MM.1S (cell line): ENCODE measurements around the gene STX8.

Experiments
- DNase-seq: peaks from one replicate; pipeline ENCODE4 v3.0.0-alpha.2; 2015
- H2AFZ ChIP-seq: fragments of 300-600 bp; sonication (generic); 2 replicates; pipeline ENCODE4 v1.6.0; 2016; ENCODE audit warnings: antibody characterized with exemption, low read length
- H3F3A ChIP-seq: fragments of 300-600 bp; sonication (generic); 2 replicates; pipeline ENCODE4 v1.6.1; 2016; ENCODE audit warnings: mild to moderate bottlenecking, antibody characterized with exemption, low read length, moderate library complexity, mixed read lengths; ENCODE audit not compliant: insufficient read depth
- H3K27ac ChIP-seq: fragments of 300-600 bp; sonication (generic); 2 replicates; pipeline ENCODE4 v1.5.1; 2016; ENCODE audit warnings: mild to moderate bottlenecking, low read length
- H3K27me3 ChIP-seq: fragments of 300-600 bp; sonication (generic); replicated peaks from 2 replicates; pipeline ENCODE4 v1.6.0; 2016; ENCODE audit warnings: low read length; ENCODE audit not compliant: insufficient read depth
- H3K36me3 ChIP-seq: fragments of 300-600 bp; sonication (generic); replicated peaks from 2 replicates; pipeline ENCODE4 v1.6.1; 2016; ENCODE audit warnings: mild to moderate bottlenecking, low read length, mixed read lengths; ENCODE audit not compliant: insufficient read depth
- H3K4me1 ChIP-seq: fragments of 300-600 bp; sonication (generic); 2 replicates; pipeline ENCODE4 v1.6.1; 2016; ENCODE audit warnings: low read length, mixed read lengths
- H3K4me2 ChIP-seq: fragments of 300-600 bp; sonication (generic); 2 replicates; pipeline ENCODE4 v1.6.0; 2016; ENCODE audit warnings: low read depth, low read length
- H3K4me3 ChIP-seq: fragments of 300-600 bp; sonication (generic); 2 replicates; pipeline ENCODE4 v1.5.1; 2016; ENCODE audit warnings: low read length, mixed read lengths
- H3K79me2 ChIP-seq: fragments of 300-600 bp; sonication (generic); 2 replicates; pipeline ENCODE4 v1.6.1; 2016; ENCODE audit warnings: mixed run types, low read length, mixed read lengths
- H3K9ac ChIP-seq: fragments of 300-600 bp; sonication (generic); 2 replicates; pipeline ENCODE4 v1.6.1; 2016; ENCODE audit warnings: low read length, mixed read lengths
- H3K9me2 ChIP-seq: fragments of 300-600 bp; sonication (generic); replicated peaks from 2 replicates; pipeline ENCODE4 v1.6.1; 2016; ENCODE audit warnings: mild to moderate bottlenecking, low read length, mixed read lengths; ENCODE audit not compliant: insufficient read depth
- H3K9me3 ChIP-seq: fragments of 300-600 bp; sonication (generic); replicated peaks from 2 replicates; pipeline ENCODE4 v1.6.1; 2016; ENCODE audit warnings: mild to moderate bottlenecking, low read length, mixed read lengths; ENCODE audit not compliant: insufficient read depth
- H4K20me1 ChIP-seq: fragments of 300-600 bp; sonication (generic); 2 replicates; pipeline ENCODE4 v1.6.1; 2016; ENCODE audit warnings: mild to moderate bottlenecking, low read length, moderate library complexity, mixed read lengths; ENCODE audit not compliant: insufficient read depth
- EZH2 ChIP-seq: fragments of 300-600 bp; sonication (generic); optimal IDR thresholded peaks from 2 replicates; pipeline ENCODE3; 2017; ENCODE audit warnings: low read depth, mild to moderate bottlenecking, antibody characterized with exemption, low read length, mixed read lengths
- EZH2phosphoT487 ChIP-seq: fragments of 300-600 bp; sonication (generic); IDR thresholded peaks from 2 replicates; pipeline ENCODE4 v1.6.1; 2018; ENCODE audit warnings: antibody characterized with exemption, low read length
- TF ChIP-seq, protein P1 (sequence below): fragments of 300-600 bp; sonication (generic); IDR thresholded peaks from 2 replicates; pipeline ENCODE4 v1.5.1; 2016; ENCODE audit warnings: antibody characterized with exemption, low read length, mixed read lengths

The STX8 gene

DNA sequence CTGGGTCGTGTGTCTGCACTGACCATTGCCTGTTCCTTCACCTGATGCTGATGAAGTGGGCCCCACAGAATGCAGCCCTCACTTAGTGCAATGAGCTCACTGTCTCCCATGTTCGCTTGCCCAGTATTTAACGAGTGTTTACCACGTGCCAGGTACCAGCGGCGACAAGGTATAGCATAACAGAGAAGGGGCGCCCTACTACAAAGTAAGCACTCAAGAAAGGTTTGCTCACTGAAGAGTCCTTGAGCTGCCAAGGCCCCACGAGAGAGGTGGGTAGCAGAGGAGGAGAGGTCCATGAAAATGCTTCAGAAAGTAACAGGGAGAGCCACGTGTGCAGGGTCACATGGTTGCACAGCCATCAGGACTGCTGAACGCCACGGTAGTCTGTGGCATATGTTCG, 324.3 kb downstream of the STX8 start:
- Histone ChIP-seq H3K4me3 (no peak overlapping the region), H3K4me1 (no peaks in the 10 kb centered on the region), H3K27me3 (no peaks in the 10 kb centered on the region), H3K79me2 (no peaks in the 10 kb centered on the region), H2AFZ (no peak overlapping the region), H3K9ac (no peak overlapping the region), H3F3A (no peaks in the 10 kb centered on the region), H4K20me1 (no peaks in the 10 kb centered on the region), H3K9me3 (no peaks in the 10 kb centered on the region), H3K36me3 (no peaks in the 10 kb centered on the region), H3K4me2 (no peak overlapping the region), H3K9me2 (no peaks in the 10 kb centered on the region), H3K27ac (no peak overlapping the region)
- TF ChIP-seq EZH2 (no peak), EZH2phosphoT487 (no peak)
- TF ChIP-seq, protein P1, sequence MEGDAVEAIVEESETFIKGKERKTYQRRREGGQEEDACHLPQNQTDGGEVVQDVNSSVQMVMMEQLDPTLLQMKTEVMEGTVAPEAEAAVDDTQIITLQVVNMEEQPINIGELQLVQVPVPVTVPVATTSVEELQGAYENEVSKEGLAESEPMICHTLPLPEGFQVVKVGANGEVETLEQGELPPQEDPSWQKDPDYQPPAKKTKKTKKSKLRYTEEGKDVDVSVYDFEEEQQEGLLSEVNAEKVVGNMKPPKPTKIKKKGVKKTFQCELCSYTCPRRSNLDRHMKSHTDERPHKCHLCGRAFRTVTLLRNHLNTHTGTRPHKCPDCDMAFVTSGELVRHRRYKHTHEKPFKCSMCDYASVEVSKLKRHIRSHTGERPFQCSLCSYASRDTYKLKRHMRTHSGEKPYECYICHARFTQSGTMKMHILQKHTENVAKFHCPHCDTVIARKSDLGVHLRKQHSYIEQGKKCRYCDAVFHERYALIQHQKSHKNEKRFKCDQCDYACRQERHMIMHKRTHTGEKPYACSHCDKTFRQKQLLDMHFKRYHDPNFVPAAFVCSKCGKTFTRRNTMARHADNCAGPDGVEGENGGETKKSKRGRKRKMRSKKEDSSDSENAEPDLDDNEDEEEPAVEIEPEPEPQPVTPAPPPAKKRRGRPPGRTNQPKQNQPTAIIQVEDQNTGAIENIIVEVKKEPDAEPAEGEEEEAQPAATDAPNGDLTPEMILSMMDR: no peak
- DNase-seq: no peak

DNA sequence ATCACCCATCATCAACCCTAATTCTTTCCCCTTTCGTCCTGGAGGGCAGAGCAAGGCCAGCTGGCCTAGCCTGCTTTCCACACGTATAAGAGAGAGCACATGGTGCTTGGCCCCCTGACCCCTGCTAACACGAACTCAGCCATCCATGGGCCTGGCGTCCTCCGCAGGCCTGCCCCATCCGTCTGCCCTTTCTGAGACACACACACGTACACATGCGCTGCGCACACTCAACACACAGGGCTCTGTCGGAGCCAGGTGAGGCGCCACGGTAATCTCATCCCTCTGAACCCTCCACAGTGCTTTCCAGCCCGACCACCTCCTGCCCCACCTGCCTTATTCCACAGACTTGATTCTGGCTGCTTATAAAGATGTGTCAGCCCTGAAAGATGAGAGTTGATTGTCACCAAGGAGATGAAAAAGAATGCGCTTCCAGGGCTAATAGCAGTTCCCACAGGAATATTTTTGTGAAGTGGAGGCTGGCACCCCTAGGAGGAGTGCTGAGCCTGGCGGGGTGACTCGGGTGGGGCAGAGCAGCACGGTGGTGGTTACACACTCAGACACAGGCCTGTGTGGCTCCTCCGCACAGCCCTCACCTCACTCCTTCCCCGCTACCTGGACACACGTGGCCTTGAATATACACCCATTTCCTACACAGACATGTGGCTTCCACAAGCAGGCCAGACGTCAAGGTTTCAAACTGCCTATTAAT, 326.2 kb downstream of the STX8 start:
- Histone ChIP-seq H3K27ac (no peak overlapping the region), H2AFZ (no peak overlapping the region), H3K27me3 (no peaks in the 10 kb centered on the region), H3K4me3 (no peak overlapping the region), H3K4me2 (no peak overlapping the region), H3F3A (no peaks in the 10 kb centered on the region), H3K36me3 (no peaks in the 10 kb centered on the region), H3K9me3 (no peaks in the 10 kb centered on the region), H3K79me2 (no peaks in the 10 kb centered on the region), H3K9ac (no peak overlapping the region), H3K9me2 (no peaks in the 10 kb centered on the region), H3K4me1 (no peaks in the 10 kb centered on the region), H4K20me1 (no peaks in the 10 kb centered on the region)
- no peak for TF ChIP-seq EZH2
- TF ChIP-seq, protein P1: no peak
- TF ChIP-seq EZH2phosphoT487: no peak
- DNase-seq: no peak

DNA sequence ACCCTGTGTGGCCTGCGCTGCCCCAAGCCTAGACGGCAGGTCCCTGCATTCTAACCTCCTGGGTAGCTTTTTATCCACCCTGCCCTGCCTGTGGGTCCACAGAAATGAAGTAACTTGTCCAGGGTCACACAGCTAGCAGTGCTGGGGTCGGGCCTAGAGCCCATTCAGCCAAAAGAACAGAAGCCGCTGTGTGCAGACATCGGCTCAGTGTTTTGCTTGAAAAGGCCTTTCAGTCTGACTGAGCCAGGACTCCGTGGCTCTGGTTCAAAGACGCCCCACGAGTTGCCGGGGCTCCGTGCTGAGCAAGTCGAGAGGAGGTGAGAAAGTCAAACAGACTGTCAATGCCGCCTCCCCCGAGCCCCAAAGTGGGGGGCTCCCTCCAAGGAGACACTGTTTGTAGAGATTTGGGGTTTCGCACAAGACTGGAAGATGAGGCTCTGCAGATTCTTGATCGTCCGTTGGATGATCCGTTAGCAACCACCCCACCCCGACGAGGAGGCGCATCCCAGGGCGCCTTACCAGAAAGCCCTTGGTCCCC, 328.1 kb downstream of the STX8 start:
- Histone ChIP-seq H3K9ac (no peak overlapping the region), H3K9me2 (no peaks in the 10 kb centered on the region), H3K27me3 (no peaks in the 10 kb centered on the region), H3K27ac (no peak overlapping the region), H4K20me1 (no peaks in the 10 kb centered on the region), H3F3A (no peaks in the 10 kb centered on the region), H3K9me3 (no peaks in the 10 kb centered on the region), H2AFZ (no peak overlapping the region), H3K4me1 (no peaks in the 10 kb centered on the region), H3K4me3 (no peak overlapping the region), H3K4me2 (no peak overlapping the region), H3K79me2 (no peaks in the 10 kb centered on the region), H3K36me3 (no peaks in the 10 kb centered on the region)
- no peak for TF ChIP-seq EZH2
- no peak for DNase-seq
